Measurements from ENCODE around the gene CUX1. TPM values are rescaled to one million over a fixed set of nuclear protein-coding genes. Genes with fewer than 3 reads are reported as not detected.

The CUX1 gene
- total and polyA plus RNA-seq, 2 donors (not counting 1 experiment from before 2014, with no cell fraction given) = 10.8 to 86.5 TPM

DNA sequence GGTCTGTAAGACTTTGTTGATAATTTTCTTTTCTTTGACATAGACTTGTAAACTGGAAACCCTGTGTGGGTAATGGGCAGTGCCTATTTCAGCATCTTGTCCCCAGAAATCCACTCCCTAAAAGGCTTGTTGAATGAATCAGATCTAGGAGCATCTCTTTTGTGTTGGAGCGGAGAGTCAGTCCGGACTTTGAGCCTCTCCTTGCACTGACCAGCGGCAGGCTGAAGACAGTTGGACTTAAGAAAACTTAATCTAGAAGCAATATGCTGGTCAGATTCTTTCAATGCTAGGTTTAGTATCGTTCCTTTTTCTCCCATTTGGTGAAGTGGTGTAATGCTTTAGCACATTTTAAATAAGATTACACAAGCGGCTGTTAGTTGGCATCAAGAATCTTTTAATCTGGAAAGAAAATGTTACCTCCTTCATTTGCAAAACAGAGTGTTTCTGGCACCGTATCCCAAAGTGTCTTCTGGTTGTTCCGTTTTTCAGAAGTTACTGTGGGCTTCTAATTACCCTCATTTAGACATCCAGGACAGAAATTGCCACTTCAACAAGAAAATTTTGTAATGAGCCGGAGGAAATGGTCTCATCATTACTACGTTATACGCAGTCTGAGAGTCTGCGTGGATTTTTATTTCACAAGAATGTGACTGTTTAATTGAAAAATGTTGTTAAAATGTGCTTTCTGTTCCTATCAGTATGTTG, 74.7 kb downstream of the CUX1 start:
- H3K4me3 ChIP-seq (ENCODE audit: control extremely low read depth in 1 of 5, extremely low read depth in 1 of 5, insufficient read depth in 1 of 5, low read depth in 2 of 5, low read length in 4 of 5) = no peak overlapping the region
- H3K4me1 ChIP-seq (ENCODE audit: control insufficient read depth in 2 of 2, insufficient read depth in 2 of 2, low read length in 2 of 2) = peaks cover 2 to 6% of the 10 kb centered on the region in 2 donors
- no peak overlapping the region for H3K9ac ChIP-seq (ENCODE audit: low read length)
- H3K4me2 ChIP-seq (replicated peaks; ENCODE audit: low read depth, low read length, poor library complexity, severe bottlenecking) = no peak overlapping the region
- no peaks in the 10 kb centered on the region for H3K9me3 ChIP-seq (ENCODE audit: control extremely low read depth in 1 of 3, control insufficient read depth in 2 of 3, insufficient read depth in 1 of 3, low read length in 2 of 3)
- Mint-ChIP-seq H3K4me3 (no peak overlapping the region), H3K4me1 (peaks cover 21% of the 10 kb centered on the region), H3K27me3 (no peaks in the 10 kb centered on the region), H3K27ac (no peak overlapping the region), H3K9me3 (ENCODE audit: insufficient read depth) (no peaks in the 10 kb centered on the region)
- H2AFZ ChIP-seq (ENCODE audit: insufficient read depth, low read depth, low read length, poor library complexity, severe bottlenecking) = no peak overlapping the region
- no peaks in the 10 kb centered on the region for H3K36me3 ChIP-seq (replicated peaks in 1 of 2; ENCODE audit: control extremely low read depth in 1 of 2, control insufficient read depth in 1 of 2, extremely low read depth in 1 of 2, insufficient read depth in 2 of 2, low read length in 1 of 2)
- no peaks in the 10 kb centered on the region for H3K27me3 ChIP-seq (replicated peaks in 1 of 4; ENCODE audit: control extremely low read depth in 1 of 4, control insufficient read depth in 3 of 4, insufficient read depth in 4 of 4, low read length in 3 of 4)
- intact Hi-C loops (cut with micrococcal nuclease) = no loop called here
- peaks cover 80% of the 10 kb centered on the region for H3K79me2 ChIP-seq (ENCODE audit: control insufficient read depth, insufficient read depth, low read length)
- POLR2A ChIA-PET = no interaction called here
- H3K27ac ChIP-seq (ENCODE audit: low read length in 2 of 2) = no peak overlapping the region
- 86% methylated on average over 10 of the region's 11 CpGs for WGBS (ENCODE audit: insufficient coverage)
- no peak for ATAC-seq (ENCODE audit: low read depth)
- DNase-seq = no peak
- H4K20me1 ChIP-seq (ENCODE audit: control insufficient read depth, insufficient read depth, low read length, poor library complexity, severe bottlenecking) = peaks cover 19% of the 10 kb centered on the region
- CTCF ChIA-PET = no interaction called here
- TF ChIP-seq EZH2 (IDR thresholded peaks at IDR 0.05; ENCODE audit: borderline replicate concordance, insufficient read depth, low read depth, low read length, poor library complexity, severe bottlenecking) = no peak
- TF ChIP-seq, protein P1, sequence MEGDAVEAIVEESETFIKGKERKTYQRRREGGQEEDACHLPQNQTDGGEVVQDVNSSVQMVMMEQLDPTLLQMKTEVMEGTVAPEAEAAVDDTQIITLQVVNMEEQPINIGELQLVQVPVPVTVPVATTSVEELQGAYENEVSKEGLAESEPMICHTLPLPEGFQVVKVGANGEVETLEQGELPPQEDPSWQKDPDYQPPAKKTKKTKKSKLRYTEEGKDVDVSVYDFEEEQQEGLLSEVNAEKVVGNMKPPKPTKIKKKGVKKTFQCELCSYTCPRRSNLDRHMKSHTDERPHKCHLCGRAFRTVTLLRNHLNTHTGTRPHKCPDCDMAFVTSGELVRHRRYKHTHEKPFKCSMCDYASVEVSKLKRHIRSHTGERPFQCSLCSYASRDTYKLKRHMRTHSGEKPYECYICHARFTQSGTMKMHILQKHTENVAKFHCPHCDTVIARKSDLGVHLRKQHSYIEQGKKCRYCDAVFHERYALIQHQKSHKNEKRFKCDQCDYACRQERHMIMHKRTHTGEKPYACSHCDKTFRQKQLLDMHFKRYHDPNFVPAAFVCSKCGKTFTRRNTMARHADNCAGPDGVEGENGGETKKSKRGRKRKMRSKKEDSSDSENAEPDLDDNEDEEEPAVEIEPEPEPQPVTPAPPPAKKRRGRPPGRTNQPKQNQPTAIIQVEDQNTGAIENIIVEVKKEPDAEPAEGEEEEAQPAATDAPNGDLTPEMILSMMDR (IDR thresholded peaks at IDR 0.05) = no peak

DNA sequence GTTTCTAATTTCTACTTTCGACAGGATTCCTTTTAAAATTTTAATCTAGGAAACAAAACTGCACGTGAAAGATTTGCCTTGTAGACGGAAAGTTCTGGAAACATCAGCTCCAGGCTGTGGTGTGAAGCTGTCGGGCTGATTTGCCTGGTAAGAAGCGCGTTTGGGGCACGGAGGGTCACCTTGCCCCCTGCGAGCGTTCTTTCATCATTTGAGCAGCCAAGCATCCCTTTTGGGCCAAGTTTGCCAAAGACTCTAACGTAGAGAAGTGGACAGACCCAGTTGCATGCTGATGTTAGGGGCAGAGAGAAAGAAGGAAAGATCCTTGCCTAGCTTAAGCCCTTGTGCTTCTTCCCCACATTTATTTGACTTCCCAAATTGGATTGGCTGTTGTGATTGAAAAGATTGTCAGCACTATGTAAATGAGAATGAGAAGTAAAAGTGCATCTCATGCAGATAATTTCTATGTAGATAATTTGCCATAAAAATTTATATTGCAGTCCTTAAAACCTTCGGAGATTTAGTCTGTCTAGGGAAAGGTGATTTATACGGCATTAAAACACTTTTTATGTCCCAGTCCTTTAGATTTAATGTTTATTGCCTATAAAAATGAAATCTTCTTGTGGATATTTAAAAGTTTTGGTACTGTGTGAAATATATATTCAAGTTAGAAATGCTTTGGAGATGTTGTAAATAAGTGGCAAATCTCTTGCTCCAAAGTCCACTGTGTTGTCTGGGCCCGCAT, 76.1 kb downstream of the CUX1 start:
- H3K79me2 ChIP-seq (ENCODE audit: control insufficient read depth, insufficient read depth, low read length) = peaks cover 77% of the 10 kb centered on the region
- no peak overlapping the region for H2AFZ ChIP-seq (ENCODE audit: insufficient read depth, low read depth, low read length, poor library complexity, severe bottlenecking)
- H3K27ac ChIP-seq (ENCODE audit: low read length in 2 of 2) = no peak overlapping the region
- 90% methylated on average over 9 of the region's 13 CpGs for WGBS (ENCODE audit: insufficient coverage)
- intact Hi-C loops (cut with micrococcal nuclease) = no loop called here
- DNase-seq (no peak), ATAC-seq (ENCODE audit: low read depth) (no peak)
- no peak overlapping the region for H3K9ac ChIP-seq (ENCODE audit: low read length)
- H3K27me3 ChIP-seq (replicated peaks in 1 of 4; ENCODE audit: control extremely low read depth in 1 of 4, control insufficient read depth in 3 of 4, insufficient read depth in 4 of 4, low read length in 3 of 4) = no peaks in the 10 kb centered on the region
- no peak overlapping the region for H3K4me3 ChIP-seq (ENCODE audit: control extremely low read depth in 1 of 5, extremely low read depth in 1 of 5, insufficient read depth in 1 of 5, low read depth in 2 of 5, low read length in 4 of 5)
- Mint-ChIP-seq H3K27me3 (no peaks in the 10 kb centered on the region), H3K27ac (no peak overlapping the region), H3K4me1 (peaks cover 15% of the 10 kb centered on the region), H3K9me3 (ENCODE audit: insufficient read depth) (no peaks in the 10 kb centered on the region), H3K4me3 (no peak overlapping the region)
- H3K4me1 ChIP-seq (ENCODE audit: control insufficient read depth in 2 of 2, insufficient read depth in 2 of 2, low read length in 2 of 2) = no peaks in the 10 kb centered on the region
- H3K36me3 ChIP-seq (replicated peaks in 1 of 2; ENCODE audit: control extremely low read depth in 1 of 2, control insufficient read depth in 1 of 2, extremely low read depth in 1 of 2, insufficient read depth in 2 of 2, low read length in 1 of 2) = no peaks in the 10 kb centered on the region
- TF ChIP-seq EZH2 (IDR thresholded peaks at IDR 0.05; ENCODE audit: borderline replicate concordance, insufficient read depth, low read depth, low read length, poor library complexity, severe bottlenecking) = no peak
- TF ChIP-seq, protein P1 (IDR thresholded peaks at IDR 0.05) = no peak
- POLR2A ChIA-PET = no interaction called here
- peaks cover 24% of the 10 kb centered on the region for H4K20me1 ChIP-seq (ENCODE audit: control insufficient read depth, insufficient read depth, low read length, poor library complexity, severe bottlenecking)
- CTCF ChIA-PET = interaction anchor here (0.6 kb wide), 1 partner anchor 62 kb away, joined by 3 read pairs; no protein-coding TSS in a partner anchor
- H3K4me2 ChIP-seq (replicated peaks; ENCODE audit: low read depth, low read length, poor library complexity, severe bottlenecking) = no peak overlapping the region
- H3K9me3 ChIP-seq (ENCODE audit: control extremely low read depth in 1 of 3, control insufficient read depth in 2 of 3, insufficient read depth in 1 of 3, low read length in 2 of 3) = no peaks in the 10 kb centered on the region
